CD4-positive, alpha-beta T cell treated with Interleukin-17A for 4 hours (primary cell): ENCODE data around the gene ZC3H15.
"Not testable (repeated sequence)": the region's sequence is repeated elsewhere in the genome, so short reads cannot be mapped to it uniquely, and the experiment has no call there.

Experiments used
- DNase-seq: peaks from one replicate; pipeline ENCODE4 v3.0.0-alpha.2; 2020; ENCODE audit warnings: mixed read lengths

ZC3H15 gene

DNA sequence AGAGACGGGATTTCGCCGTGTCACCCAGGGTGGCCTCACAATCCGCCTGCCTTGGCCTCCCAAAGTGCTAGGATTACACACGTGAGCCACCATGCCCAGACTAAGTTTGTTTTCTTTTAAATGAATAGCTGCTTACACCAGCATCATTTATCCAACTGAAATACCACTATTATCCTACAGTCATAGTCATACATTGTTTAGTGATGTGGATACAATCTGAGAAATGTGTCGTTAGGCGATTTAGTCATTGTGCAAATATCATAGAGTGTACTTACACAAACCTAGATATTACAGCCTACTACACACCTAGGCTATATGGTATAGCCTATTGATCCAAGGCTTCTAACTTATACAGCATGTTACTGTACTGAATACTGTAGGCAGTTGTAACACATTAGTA lies 10.3 kb downstream of the ZC3H15 start:
- DNase-seq, result no peak

- no peak for DNase-seq
Observed at GRCh38 chr2:186497928-186498327, 11.9 kb downstream of the ZC3H15 start.

- DNase-seq, result no peak
Observed at GRCh38 chr2:186498834-186499233, 12.8 kb downstream of the ZC3H15 start.

GRCh38 chr2:186503827-186504606 lies 18.0 kb downstream of the ZC3H15 start:
- no peak for DNase-seq

GRCh38 chr2:186508263-186508662 lies 22.2 kb downstream of the ZC3H15 start:
- no peak for DNase-seq

DNA sequence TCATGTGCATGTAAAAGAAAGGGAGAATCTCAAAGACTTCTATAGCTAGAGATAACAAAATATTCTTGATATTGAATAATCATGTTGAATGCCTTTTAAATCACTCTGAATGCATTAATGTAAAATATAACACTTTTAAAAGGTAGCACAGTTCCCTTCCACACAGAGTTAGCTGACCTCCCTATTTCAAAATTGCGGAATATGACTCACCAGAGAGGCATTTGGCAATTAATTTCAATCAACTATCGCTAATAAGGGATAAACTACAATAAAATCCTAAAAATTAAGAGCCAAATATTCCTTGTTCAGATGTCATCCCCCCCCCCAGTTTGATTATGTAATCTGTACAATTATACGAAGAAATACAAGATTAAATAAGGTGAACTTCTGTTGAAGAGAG lies 29.3 kb downstream of the ZC3H15 start:
- no peak for DNase-seq

DNA sequence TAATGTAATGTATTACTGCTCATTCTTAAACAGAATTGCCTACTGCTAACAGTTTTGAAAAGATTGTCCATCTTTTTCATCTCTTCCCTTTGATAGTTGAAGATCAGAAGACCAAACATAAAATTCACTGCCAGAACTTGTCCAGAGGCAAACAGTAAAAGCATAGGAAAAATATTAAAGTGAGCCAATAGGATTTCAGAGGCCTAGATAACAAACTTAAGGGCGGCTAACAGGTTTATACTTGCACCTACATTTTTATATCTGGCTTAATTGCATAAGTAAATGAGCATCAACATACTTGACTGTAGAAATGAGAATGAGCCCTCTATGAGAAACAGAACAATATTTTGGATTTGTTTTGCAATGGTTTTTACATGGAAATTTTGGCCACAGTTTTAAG lies 30.3 kb downstream of the ZC3H15 start:
- DNase-seq, result no peak

GRCh38 chr2:186517090-186517489 lies 31.0 kb downstream of the ZC3H15 start:
- no peak for DNase-seq

DNA sequence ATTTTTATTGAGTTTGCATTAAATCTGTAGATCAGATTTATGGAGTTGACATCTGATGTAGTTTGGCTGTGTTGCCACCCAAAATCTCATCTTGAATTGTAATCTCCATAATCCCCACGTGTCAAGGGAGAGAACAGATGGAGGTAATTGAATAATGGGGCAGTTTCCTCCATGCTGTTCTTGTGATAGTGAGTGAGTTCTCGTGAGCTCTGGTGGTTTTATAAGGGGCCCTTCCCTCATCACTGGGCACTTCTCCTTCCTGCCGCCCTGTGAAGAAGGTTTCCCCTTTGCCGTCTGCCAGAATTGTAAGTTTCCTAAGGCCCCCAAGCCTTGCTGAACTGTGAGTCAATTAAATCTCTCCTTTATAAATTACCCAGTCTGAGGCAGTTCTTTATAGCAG lies 32.2 kb downstream of the ZC3H15 start:
- no peak for DNase-seq

DNA sequence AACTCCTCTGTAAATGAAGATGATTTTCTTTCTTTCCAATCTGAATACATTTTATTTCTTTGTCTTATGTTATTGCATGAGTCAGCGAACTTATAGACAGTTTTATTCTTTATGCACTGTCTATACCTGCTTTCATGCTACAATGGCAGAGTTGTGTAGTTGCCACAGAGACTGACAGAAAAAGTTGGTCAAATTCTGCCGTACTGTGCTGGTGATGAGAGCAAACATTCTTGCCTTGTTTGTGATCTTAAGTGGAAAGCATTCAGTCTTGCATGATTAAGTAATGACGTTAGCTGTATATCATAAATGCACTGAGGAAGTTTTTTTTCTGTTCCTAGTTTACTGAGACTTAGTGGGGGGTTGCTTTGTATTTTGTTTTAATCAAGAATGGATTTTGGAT lies 32.9 kb downstream of the ZC3H15 start:
- no peak for DNase-seq

GRCh38 chr2:186521570-186522153 lies 35.6 kb downstream of the ZC3H15 start:
- DNase-seq, result not testable (repeated sequence)

DNA sequence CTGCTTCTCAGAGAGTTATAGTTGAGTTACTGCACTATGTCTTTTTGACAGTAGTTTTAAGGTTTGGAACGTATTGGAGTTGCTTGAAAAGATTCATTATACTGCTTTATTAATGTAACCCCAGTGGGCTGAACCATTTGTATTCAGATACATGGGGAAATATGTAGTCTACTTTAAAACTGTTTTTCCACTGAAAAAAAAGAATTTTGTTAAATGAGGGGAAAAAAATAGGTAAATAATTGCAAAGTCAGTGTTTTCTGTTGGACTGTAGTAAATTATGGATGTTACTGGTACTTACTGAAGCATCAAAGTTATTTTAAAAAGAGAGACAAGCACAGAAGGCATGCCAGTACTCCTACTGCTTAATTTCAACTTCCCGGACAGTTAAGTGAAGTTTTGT lies 36.4 kb downstream of the ZC3H15 start:
- no peak for DNase-seq

DNA sequence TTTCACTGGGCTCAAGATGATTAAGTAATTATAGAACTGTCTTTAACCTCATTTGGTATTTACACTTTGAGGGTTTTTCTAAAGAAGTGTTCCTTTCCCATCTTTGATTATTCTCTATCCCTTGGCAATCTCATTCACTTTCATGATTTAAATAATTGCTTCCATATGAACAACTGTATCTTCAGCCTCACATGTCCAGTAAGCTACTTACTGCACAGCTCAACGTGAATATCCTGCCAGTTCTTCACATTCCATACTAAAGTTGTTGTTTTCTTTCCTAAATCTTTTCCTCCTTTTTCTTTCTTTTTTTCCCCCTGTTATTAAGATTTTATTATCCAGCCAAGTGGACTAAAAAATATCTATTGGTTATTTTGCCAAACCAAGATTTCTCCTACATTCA lies 37.7 kb downstream of the ZC3H15 start:
- no peak for DNase-seq

- no peak for DNase-seq
Observed at GRCh38 chr2:186526281-186526680, 40.2 kb downstream of the ZC3H15 start.

DNA sequence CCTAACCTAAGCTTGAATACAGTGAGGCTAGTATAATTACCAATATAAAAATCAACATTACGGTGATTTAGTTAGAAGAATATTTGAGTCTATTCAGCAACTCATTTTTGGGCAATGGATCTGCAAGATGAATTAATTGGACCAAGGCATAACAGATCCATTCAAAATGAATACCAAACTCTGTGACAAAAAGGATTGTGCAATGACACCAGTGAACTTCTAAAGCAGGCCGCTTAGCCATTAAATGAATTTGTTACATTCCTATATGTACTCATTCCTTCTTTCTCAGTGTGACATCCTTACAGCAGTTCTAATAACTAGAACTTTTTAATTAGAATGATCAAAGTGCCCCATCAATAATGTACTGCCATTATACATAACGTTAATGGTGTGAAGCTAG lies 44.3 kb downstream of the ZC3H15 start:
- no peak for DNase-seq

DNA sequence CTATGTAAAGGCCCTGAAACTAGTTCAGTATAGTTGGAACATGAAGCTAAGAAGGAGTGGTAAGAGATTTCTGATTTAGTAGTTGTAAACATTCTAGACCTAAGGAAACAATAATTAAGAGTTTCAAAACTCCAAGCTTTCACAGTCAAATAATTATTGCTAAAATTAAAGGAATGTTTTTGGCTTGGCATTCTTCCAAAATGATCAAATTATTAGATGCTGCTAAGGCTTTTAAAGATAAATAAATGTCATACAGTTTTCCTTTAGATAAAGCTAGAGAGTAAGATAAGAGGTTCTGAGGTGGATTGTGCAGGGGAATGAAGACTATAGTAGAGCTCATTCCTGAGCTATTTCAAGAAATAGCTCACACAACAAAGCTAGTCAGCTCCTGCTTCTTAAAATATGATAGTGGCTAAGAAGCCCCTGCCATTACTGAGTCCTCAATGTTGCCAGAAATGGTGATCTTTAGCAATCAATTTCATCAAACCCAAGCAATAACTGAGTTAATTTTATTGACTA lies 45.3 kb downstream of the ZC3H15 start:
- DNase-seq, result no peak

- DNase-seq, result no peak
Observed at GRCh38 chr2:186532891-186533290, 46.8 kb downstream of the ZC3H15 start.

- no peak for DNase-seq
Observed at GRCh38 chr2:186533717-186534116, 47.7 kb downstream of the ZC3H15 start.

- DNase-seq, result no peak
Observed at GRCh38 chr2:186534406-186534805, 48.3 kb downstream of the ZC3H15 start.

DNA sequence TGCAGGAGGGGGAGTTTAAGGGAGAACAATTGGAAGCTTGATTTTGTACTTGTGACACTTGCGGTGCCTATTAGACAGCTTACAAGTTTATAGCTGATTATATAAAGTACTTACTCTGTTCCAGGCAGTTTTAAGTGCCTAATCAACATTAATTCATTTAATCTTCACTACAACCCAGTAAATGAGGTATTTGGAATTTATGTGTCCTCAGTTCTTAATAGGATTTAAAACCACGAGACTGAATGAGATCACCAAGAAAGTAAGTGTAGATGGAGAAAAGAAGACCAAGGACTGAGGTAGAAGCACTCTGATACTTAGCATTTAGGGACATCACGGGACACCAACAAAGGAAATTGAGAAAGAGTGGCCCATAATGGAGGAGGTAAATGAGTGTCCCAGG lies 49.8 kb downstream of the ZC3H15 start:
- no peak for DNase-seq

GRCh38 chr2:186537019-186537418 lies 51.0 kb downstream of the ZC3H15 start:
- DNase-seq, result no peak

DNA sequence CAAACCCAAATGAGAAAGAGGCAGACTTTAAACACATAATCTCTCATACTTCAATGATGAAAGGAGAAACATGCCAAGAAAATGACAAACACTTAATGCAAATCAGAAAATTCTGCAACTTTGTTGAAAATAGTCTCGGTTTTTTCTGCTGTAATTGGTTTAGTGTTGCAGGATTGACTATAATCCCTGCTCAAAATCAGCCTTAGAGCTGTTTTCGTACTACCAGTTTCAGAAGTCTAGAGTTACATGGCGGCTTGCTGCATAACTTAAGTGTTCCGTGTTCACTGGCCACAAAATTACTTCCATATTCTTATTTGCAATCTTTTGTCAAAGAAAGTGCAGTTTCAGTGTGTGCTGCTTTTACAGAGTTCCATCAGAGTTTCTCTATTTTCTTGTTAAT lies 54.9 kb downstream of the ZC3H15 start:
- no peak for DNase-seq

DNA sequence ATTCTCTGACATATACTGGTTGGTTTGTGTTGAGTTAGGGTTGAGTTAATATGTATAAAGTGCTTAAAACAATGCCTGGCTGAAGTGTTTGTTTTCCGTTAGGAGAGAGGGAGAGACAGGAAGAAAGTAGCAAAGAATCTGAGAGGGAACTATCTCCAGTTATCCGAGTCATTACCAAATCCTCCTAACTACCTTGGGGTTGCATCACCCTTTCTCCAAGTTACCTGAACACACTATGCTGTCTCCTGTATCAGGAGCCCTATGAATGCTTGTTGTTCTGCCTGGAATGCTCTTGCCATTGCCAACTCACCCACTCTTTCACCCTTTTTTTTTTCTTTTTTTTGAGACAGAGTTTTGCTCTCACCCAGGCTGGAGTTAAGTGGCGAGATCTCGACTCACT lies 55.9 kb downstream of the ZC3H15 start:
- no peak for DNase-seq

GRCh38 chr2:186543561-186544131 lies 57.6 kb downstream of the ZC3H15 start:
- DNase-seq, result no peak
